Vagina (tissue), 2 donors: ENCODE data around the gene CPA3.

Experiments used
- POLR2AphosphoS5 ChIP-seq, 2 donors: sonication (generic); formaldehyde crosslinking; IDR thresholded peaks; one replicate each; pipeline ENCODE4 v1.9.0; 2017; ENCODE audit warnings: antibody characterized with exemption in 2 of 2, mild to moderate bottlenecking in 2 of 2, low read depth in 1 of 2; ENCODE audit not compliant: insufficient read depth in 1 of 2
- TF ChIP-seq, protein P1 (sequence below), 3 experiments: fragments of 450-650 bp in 2 of 3; fragments of 200-600 bp in 1 of 3; sonication (generic) in 1 of 3; IDR thresholded peaks; one replicate each; pipeline ENCODE4 v1.5.1; 2017 to 2019; ENCODE audit warnings: antibody characterized with exemption in 3 of 3, mild to moderate bottlenecking in 2 of 3, moderate library complexity in 2 of 3

DNA sequence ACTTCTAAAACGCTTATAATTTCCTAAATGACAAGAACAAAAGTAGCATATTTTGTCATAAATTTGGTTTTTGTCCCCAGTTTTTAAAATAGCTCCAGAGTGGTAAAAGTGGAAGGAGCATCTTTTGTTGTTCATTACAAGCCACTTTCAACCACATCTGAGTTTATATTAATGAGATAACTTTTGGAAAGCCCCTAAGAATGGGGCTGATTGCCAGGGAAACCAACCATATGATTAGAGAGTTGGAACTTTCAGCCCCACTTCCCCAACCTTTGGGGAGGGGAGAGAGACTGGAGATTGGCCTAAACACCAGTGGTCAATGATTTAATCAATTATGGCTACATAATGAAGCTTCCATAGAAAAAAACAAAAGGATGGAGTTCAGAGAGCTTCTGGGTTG is 57.4 kb downstream of the CPA3 start:
- TF ChIP-seq POLR2AphosphoS5 (IDR thresholded peaks at IDR 0.05; ENCODE audit: insufficient read depth in 1 of 2, low read depth in 1 of 2): no peak
- TF ChIP-seq, protein P1, sequence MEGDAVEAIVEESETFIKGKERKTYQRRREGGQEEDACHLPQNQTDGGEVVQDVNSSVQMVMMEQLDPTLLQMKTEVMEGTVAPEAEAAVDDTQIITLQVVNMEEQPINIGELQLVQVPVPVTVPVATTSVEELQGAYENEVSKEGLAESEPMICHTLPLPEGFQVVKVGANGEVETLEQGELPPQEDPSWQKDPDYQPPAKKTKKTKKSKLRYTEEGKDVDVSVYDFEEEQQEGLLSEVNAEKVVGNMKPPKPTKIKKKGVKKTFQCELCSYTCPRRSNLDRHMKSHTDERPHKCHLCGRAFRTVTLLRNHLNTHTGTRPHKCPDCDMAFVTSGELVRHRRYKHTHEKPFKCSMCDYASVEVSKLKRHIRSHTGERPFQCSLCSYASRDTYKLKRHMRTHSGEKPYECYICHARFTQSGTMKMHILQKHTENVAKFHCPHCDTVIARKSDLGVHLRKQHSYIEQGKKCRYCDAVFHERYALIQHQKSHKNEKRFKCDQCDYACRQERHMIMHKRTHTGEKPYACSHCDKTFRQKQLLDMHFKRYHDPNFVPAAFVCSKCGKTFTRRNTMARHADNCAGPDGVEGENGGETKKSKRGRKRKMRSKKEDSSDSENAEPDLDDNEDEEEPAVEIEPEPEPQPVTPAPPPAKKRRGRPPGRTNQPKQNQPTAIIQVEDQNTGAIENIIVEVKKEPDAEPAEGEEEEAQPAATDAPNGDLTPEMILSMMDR (IDR thresholded peaks at IDR 0.05): no peak
